GM23338 (cell line): ENCODE results near the gene FER.

Experiments used
- CREB1 ChIP-seq: fragments of 250-450 bp; sonication (Bioruptor Pico); IDR thresholded peaks from 2 replicates; pipeline ENCODE4 v1.5.0; 2020; ENCODE audit warnings: low read depth, mild to moderate bottlenecking, moderate library complexity
- EZH2 ChIP-seq: fragments of 200-600 bp; sonication (generic); IDR thresholded peaks from one replicate; pipeline ENCODE4 v1.8.0; 2017; ENCODE audit warnings: antibody characterized with exemption, mild to moderate bottlenecking, low read depth; ENCODE audit not compliant: unreplicated experiment
- EZH2phosphoT487 ChIP-seq: fragments of 200-600 bp; sonication (generic); IDR thresholded peaks from one replicate; pipeline ENCODE4 v1.8.1; 2018; ENCODE audit warnings: antibody characterized with exemption; ENCODE audit not compliant: unreplicated experiment
- JUNB ChIP-seq: IDR thresholded peaks from one replicate; pipeline ENCODE4 v1.6.1; 2016; ENCODE audit warnings: antibody characterized with exemption; ENCODE audit not compliant: unreplicated experiment
- NANOG ChIP-seq: IDR thresholded peaks from 2 replicates; pipeline ENCODE4 v1.6.1; 2016; ENCODE audit warnings: antibody characterized with exemption, borderline replicate concordance
- POLR2AphosphoS5 ChIP-seq: IDR thresholded peaks from 2 replicates; pipeline ENCODE4 v1.6.1; 2016; ENCODE audit warnings: antibody characterized with exemption, low read depth
- ZNF114 ChIP-seq: fragments of 250-450 bp; sonication (Bioruptor Pico); IDR thresholded peaks from 2 replicates; pipeline ENCODE4 v1.5.0; 2020; ENCODE audit warnings: mild to moderate bottlenecking, moderate library complexity
- ZNF331 ChIP-seq: fragments of 250-450 bp; sonication (Bioruptor Pico); IDR thresholded peaks from 2 replicates; pipeline ENCODE4 v1.5.0; 2020; ENCODE audit warnings: low read depth, mild to moderate bottlenecking, moderate library complexity
- TF ChIP-seq, protein P1 (sequence below), 2 experiments: fragments of 200-600 bp in 1 of 2; sonication (generic) in 1 of 2; conservative IDR thresholded peaks; 2 replicates each; pipeline versions ENCODE4 v1.5.1 to v1.6.1; 2016 to 2017; ENCODE audit warnings: antibody characterized with exemption in 2 of 2, low read depth in 2 of 2, mild to moderate bottlenecking in 2 of 2, moderate library complexity in 1 of 2
- TF ChIP-seq, protein P2 (sequence below): IDR thresholded peaks from 2 replicates; pipeline ENCODE4 v1.6.1; 2016; ENCODE audit warnings: antibody characterized with exemption
- TF ChIP-seq, protein P3 (sequence below): IDR thresholded peaks from one replicate; pipeline ENCODE4 v1.6.1; 2018; ENCODE audit warnings: antibody characterized with exemption; ENCODE audit not compliant: unreplicated experiment
- TF ChIP-seq, protein P4 (sequence below): fragments of 250-450 bp; sonication (Bioruptor Pico); IDR thresholded peaks from 2 replicates; pipeline ENCODE4 v1.5.0; 2020; ENCODE audit warnings: mild to moderate bottlenecking, moderate library complexity

DNA sequence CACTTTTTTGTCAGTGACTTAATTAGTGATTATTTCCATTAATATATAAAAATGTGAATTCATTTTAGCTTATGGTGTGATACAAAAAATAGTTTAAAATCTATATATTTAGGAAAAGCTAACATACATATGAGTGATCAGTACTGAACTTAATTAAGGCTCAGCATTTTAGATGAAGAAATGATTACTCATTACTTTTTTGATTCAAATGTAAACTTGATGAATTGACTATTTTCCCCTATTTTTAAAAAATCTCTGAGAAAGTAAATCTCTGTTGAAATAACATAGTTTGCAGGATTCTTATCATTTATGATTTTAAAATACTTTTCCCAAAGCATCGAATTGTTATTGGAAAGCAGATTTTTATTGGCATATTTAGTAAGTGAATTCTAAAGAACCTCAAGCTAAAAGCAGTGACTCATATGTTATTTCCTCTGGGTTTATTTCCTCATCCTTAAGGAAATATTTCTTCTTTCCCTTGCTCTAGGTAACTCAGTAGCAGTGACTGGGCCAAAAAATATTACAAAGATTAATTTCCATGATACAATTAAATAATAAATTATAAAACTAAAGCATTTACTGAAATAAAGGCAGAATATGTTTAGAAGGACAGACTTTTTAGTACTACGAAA, 290.6 kb downstream of the FER start:
- TF ChIP-seq, protein P1, sequence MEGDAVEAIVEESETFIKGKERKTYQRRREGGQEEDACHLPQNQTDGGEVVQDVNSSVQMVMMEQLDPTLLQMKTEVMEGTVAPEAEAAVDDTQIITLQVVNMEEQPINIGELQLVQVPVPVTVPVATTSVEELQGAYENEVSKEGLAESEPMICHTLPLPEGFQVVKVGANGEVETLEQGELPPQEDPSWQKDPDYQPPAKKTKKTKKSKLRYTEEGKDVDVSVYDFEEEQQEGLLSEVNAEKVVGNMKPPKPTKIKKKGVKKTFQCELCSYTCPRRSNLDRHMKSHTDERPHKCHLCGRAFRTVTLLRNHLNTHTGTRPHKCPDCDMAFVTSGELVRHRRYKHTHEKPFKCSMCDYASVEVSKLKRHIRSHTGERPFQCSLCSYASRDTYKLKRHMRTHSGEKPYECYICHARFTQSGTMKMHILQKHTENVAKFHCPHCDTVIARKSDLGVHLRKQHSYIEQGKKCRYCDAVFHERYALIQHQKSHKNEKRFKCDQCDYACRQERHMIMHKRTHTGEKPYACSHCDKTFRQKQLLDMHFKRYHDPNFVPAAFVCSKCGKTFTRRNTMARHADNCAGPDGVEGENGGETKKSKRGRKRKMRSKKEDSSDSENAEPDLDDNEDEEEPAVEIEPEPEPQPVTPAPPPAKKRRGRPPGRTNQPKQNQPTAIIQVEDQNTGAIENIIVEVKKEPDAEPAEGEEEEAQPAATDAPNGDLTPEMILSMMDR (conservative IDR thresholded peaks at IDR 0.05; ENCODE audit: low read depth in 2 of 2): no peak
- no peak for TF ChIP-seq EZH2
- TF ChIP-seq POLR2AphosphoS5: no peak
- no peak for TF ChIP-seq EZH2phosphoT487
- TF ChIP-seq, protein P2, sequence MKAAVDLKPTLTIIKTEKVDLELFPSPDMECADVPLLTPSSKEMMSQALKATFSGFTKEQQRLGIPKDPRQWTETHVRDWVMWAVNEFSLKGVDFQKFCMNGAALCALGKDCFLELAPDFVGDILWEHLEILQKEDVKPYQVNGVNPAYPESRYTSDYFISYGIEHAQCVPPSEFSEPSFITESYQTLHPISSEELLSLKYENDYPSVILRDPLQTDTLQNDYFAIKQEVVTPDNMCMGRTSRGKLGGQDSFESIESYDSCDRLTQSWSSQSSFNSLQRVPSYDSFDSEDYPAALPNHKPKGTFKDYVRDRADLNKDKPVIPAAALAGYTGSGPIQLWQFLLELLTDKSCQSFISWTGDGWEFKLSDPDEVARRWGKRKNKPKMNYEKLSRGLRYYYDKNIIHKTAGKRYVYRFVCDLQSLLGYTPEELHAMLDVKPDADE: no peak
- no peak for TF ChIP-seq JUNB
- TF ChIP-seq, protein P3, sequence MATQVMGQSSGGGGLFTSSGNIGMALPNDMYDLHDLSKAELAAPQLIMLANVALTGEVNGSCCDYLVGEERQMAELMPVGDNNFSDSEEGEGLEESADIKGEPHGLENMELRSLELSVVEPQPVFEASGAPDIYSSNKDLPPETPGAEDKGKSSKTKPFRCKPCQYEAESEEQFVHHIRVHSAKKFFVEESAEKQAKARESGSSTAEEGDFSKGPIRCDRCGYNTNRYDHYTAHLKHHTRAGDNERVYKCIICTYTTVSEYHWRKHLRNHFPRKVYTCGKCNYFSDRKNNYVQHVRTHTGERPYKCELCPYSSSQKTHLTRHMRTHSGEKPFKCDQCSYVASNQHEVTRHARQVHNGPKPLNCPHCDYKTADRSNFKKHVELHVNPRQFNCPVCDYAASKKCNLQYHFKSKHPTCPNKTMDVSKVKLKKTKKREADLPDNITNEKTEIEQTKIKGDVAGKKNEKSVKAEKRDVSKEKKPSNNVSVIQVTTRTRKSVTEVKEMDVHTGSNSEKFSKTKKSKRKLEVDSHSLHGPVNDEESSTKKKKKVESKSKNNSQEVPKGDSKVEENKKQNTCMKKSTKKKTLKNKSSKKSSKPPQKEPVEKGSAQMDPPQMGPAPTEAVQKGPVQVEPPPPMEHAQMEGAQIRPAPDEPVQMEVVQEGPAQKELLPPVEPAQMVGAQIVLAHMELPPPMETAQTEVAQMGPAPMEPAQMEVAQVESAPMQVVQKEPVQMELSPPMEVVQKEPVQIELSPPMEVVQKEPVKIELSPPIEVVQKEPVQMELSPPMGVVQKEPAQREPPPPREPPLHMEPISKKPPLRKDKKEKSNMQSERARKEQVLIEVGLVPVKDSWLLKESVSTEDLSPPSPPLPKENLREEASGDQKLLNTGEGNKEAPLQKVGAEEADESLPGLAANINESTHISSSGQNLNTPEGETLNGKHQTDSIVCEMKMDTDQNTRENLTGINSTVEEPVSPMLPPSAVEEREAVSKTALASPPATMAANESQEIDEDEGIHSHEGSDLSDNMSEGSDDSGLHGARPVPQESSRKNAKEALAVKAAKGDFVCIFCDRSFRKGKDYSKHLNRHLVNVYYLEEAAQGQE: no peak
- no peak for TF ChIP-seq ZNF114 (CRISPR knock-in tag)
- no peak for TF ChIP-seq ZNF331 (CRISPR knock-in tag)
- TF ChIP-seq, protein P4, sequence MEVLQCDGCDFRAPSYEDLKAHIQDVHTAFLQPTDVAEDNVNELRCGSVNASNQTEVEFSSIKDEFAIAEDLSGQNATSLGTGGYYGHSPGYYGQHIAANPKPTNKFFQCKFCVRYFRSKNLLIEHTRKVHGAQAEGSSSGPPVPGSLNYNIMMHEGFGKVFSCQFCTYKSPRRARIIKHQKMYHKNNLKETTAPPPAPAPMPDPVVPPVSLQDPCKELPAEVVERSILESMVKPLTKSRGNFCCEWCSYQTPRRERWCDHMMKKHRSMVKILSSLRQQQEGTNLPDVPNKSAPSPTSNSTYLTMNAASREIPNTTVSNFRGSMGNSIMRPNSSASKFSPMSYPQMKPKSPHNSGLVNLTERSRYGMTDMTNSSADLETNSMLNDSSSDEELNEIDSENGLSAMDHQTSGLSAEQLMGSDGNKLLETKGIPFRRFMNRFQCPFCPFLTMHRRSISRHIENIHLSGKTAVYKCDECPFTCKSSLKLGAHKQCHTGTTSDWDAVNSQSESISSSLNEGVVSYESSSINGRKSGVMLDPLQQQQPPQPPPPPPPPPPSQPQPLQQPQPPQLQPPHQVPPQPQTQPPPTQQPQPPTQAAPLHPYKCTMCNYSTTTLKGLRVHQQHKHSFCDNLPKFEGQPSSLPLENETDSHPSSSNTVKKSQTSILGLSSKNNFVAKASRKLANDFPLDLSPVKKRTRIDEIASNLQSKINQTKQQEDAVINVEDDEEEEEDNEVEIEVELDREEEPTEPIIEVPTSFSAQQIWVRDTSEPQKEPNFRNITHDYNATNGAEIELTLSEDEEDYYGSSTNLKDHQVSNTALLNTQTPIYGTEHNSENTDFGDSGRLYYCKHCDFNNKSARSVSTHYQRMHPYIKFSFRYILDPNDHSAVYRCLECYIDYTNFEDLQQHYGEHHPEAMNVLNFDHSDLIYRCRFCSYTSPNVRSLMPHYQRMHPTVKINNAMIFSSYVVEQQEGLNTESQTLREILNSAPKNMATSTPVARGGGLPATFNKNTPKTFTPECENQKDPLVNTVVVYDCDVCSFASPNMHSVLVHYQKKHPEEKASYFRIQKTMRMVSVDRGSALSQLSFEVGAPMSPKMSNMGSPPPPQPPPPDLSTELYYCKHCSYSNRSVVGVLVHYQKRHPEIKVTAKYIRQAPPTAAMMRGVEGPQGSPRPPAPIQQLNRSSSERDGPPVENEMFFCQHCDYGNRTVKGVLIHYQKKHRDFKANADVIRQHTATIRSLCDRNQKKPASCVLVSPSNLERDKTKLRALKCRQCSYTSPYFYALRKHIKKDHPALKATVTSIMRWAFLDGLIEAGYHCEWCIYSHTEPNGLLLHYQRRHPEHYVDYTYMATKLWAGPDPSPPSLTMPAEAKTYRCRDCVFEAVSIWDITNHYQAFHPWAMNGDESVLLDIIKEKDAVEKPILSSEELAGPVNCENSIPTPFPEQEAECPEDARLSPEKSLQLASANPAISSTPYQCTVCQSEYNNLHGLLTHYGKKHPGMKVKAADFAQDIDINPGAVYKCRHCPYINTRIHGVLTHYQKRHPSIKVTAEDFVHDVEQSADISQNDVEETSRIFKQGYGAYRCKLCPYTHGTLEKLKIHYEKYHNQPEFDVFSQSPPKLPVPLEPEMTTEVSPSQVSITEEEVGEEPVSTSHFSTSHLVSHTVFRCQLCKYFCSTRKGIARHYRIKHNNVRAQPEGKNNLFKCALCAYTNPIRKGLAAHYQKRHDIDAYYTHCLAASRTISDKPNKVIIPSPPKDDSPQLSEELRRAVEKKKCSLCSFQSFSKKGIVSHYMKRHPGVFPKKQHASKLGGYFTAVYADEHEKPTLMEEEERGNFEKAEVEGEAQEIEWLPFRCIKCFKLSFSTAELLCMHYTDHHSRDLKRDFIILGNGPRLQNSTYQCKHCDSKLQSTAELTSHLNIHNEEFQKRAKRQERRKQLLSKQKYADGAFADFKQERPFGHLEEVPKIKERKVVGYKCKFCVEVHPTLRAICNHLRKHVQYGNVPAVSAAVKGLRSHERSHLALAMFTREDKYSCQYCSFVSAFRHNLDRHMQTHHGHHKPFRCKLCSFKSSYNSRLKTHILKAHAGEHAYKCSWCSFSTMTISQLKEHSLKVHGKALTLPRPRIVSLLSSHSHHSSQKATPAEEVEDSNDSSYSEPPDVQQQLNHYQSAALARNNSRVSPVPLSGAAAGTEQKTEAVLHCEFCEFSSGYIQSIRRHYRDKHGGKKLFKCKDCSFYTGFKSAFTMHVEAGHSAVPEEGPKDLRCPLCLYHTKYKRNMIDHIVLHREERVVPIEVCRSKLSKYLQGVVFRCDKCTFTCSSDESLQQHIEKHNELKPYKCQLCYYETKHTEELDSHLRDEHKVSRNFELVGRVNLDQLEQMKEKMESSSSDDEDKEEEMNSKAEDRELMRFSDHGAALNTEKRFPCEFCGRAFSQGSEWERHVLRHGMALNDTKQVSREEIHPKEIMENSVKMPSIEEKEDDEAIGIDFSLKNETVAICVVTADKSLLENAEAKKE (CRISPR knock-in tag): no peak
- TF ChIP-seq CREB1 (CRISPR knock-in tag): no peak
- TF ChIP-seq NANOG: no peak
